LNCAP (cell line): Measurements from ENCODE around the gene CFAP126.
A peak's percentile ranks its signal among the peaks of the same experiment; 100 is the strongest.

Experiments
- CTCF ChIP-seq: fragments of 450-650 bp; IDR thresholded peaks from 2 replicates; pipeline ENCODE4 v1.5.1; 2017; ENCODE audit warnings: mild to moderate bottlenecking

CFAP126 gene

DNA sequence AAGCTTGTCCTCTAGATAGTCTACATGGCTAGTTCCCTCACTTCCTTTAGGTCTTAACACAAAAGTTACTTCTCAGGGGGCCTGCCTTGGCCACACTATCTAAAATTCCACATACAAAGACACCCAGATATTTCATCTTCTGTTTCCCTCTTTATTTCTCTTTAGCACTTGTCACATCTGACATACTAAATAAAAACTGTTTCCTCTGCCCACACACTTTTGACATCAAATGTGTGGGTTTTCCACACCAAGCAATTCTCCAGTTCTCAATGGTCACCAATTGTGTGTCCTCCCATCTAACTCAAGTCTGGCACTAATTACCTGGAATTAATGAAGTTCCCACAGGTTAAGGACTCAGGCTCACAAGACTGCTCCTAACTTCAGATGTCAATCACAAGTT lies 25.5 kb upstream of the CFAP126 start:
- no peak for TF ChIP-seq CTCF

GRCh38 chr1:161391611-161392010 lies 23.9 kb upstream of the CFAP126 start:
- TF ChIP-seq CTCF = no peak

DNA sequence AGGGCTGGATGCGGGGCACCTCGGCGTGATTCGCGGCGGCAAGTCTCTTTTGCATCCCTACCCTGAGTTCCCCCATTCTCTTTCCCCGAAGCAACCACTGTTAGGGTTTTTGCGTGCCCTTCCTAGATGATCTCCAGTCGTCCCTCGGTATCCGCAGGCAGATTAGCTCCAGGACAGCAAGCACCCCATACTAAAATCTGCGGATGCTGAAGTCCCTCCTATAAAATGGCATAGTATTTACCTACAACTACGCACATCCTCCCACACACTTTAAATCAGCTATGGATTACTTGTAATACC lies 22.8 kb upstream of the CFAP126 start:
- TF ChIP-seq CTCF = no peak

GRCh38 chr1:161389691-161390558 lies 22.2 kb upstream of the CFAP126 start:
- no peak for TF ChIP-seq CTCF

GRCh38 chr1:161388639-161389038 lies 21.0 kb upstream of the CFAP126 start:
- TF ChIP-seq CTCF = no peak

GRCh38 chr1:161382214-161383019 lies 14.7 kb upstream of the CFAP126 start:
- peak; percentile 69 for TF ChIP-seq CTCF

DNA sequence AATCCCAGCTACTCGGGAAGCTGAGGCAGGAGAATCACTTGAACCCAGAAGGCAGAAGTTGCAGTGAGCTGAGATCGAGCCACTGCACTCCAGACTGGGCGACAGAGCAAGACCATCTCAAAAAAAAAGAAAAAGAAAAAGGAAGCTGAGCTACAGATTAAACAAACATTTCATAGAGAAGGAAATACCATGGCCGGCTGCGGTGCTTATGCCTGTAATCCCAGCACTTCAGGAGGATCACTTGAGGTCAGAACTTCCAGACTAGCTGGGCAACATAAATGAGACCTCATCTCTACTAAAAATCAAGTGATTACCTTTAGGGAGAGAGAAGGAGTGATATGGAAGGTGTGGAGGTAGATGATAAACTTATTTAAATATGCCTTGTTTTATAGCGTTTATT lies 14.0 kb upstream of the CFAP126 start:
- TF ChIP-seq CTCF = no peak
